Nephron progenitor cell (in vitro differentiated cells): ENCODE measurements around the gene RABGAP1.

Experiments used
- DNase-seq: peaks from one replicate; pipeline ENCODE4 v3.0.0; 2021
- H3K27ac Mint-ChIP-seq: 2 replicates; pipeline ENCODE4 v1.8.0; 2021; ENCODE audit warnings: mild to moderate bottlenecking, moderate library complexity, mixed read lengths
- H3K27me3 Mint-ChIP-seq: 2 replicates; pipeline ENCODE4 v1.8.0; 2021; ENCODE audit warnings: mild to moderate bottlenecking, low read depth, mixed read lengths; ENCODE audit not compliant: poor library complexity
- H3K36me3 Mint-ChIP-seq: 2 replicates; pipeline ENCODE4 v1.8.0; 2021; ENCODE audit warnings: low read depth, mixed read lengths
- H3K4me1 Mint-ChIP-seq: 2 replicates; pipeline ENCODE4 v1.8.0; 2021; ENCODE audit warnings: mixed read lengths
- H3K4me3 Mint-ChIP-seq: 2 replicates; pipeline ENCODE4 v1.8.0; 2021; ENCODE audit warnings: mild to moderate bottlenecking, moderate library complexity, mixed read lengths
- H3K9me3 Mint-ChIP-seq: 2 replicates; pipeline ENCODE4 v1.8.0; 2021; ENCODE audit warnings: mild to moderate bottlenecking, moderate library complexity, mixed read lengths
- CTCF ChIP-seq: fragments of 200-600 bp; sonication (generic); IDR thresholded peaks from 2 replicates; pipeline ENCODE4 v1.5.0; 2021; ENCODE audit warnings: antibody characterized with exemption

The RABGAP1 gene

GRCh38 chr9:122975196-122975595 lies 34.4 kb downstream of the RABGAP1 start:
- peaks cover 54% of the 10 kb centered on the region for H3K36me3 Mint-ChIP-seq

GRCh38 chr9:122978601-122979000 lies 37.8 kb downstream of the RABGAP1 start:
- H3K36me3 Mint-ChIP-seq, result peaks cover 24% of the 10 kb centered on the region
- no peak overlapping the region for H3K4me3 Mint-ChIP-seq
- no peak overlapping the region for H3K27ac Mint-ChIP-seq
- no peak for TF ChIP-seq CTCF
- H3K9me3 Mint-ChIP-seq, result no peaks in the 10 kb centered on the region
- DNase-seq, result no peak
- no peaks in the 10 kb centered on the region for H3K4me1 Mint-ChIP-seq
- no peaks in the 10 kb centered on the region for H3K27me3 Mint-ChIP-seq

More at GRCh38 chr9:122975196-122975595, 34.4 kb downstream of the RABGAP1 start:
- no peak for DNase-seq
- TF ChIP-seq CTCF, result no peak
- no peaks in the 10 kb centered on the region for H3K9me3 Mint-ChIP-seq
- H3K4me3 Mint-ChIP-seq, result no peak overlapping the region
- no peaks in the 10 kb centered on the region for H3K27me3 Mint-ChIP-seq
- H3K27ac Mint-ChIP-seq, result no peak overlapping the region
- no peaks in the 10 kb centered on the region for H3K4me1 Mint-ChIP-seq

- no peak for TF ChIP-seq CTCF
- H3K36me3 Mint-ChIP-seq, result peaks cover 31% of the 10 kb centered on the region
- no peak for DNase-seq
- H3K27ac Mint-ChIP-seq, result peak overlapping the region; percentile 39
- no peaks in the 10 kb centered on the region for H3K27me3 Mint-ChIP-seq
- no peaks in the 10 kb centered on the region for H3K9me3 Mint-ChIP-seq
- H3K4me1 Mint-ChIP-seq, result peaks cover 10% of the 10 kb centered on the region
- H3K4me3 Mint-ChIP-seq, result no peak overlapping the region
These were observed 45.2 kb downstream of the RABGAP1 start for GRCh38 chr9:122986010-122986409.

- H3K4me1 Mint-ChIP-seq, result peaks cover 10% of the 10 kb centered on the region
- DNase-seq, result no peak
- H3K27me3 Mint-ChIP-seq, result no peaks in the 10 kb centered on the region
- no peak overlapping the region for H3K4me3 Mint-ChIP-seq
- H3K9me3 Mint-ChIP-seq, result no peaks in the 10 kb centered on the region
- H3K36me3 Mint-ChIP-seq, result peaks cover 31% of the 10 kb centered on the region
- H3K27ac Mint-ChIP-seq, result no peak overlapping the region
- TF ChIP-seq CTCF, result no peak
These were observed 47.3 kb downstream of the RABGAP1 start for GRCh38 chr9:122988141-122988540.

- H3K27me3 Mint-ChIP-seq, result no peaks in the 10 kb centered on the region
- DNase-seq, result no peak
- H3K36me3 Mint-ChIP-seq, result peaks cover 27% of the 10 kb centered on the region
- H3K27ac Mint-ChIP-seq, result no peak overlapping the region
- peaks cover 10% of the 10 kb centered on the region for H3K4me1 Mint-ChIP-seq
- H3K9me3 Mint-ChIP-seq, result no peaks in the 10 kb centered on the region
- TF ChIP-seq CTCF, result no peak
- H3K4me3 Mint-ChIP-seq, result no peak overlapping the region
These were observed 48.3 kb downstream of the RABGAP1 start for GRCh38 chr9:122988920-122989621.

- Mint-ChIP-seq H3K36me3 (peaks cover 21% of the 10 kb centered on the region), H3K4me1 (no peaks in the 10 kb centered on the region), H3K4me3 (no peak overlapping the region), H3K9me3 (no peaks in the 10 kb centered on the region), H3K27ac (no peak overlapping the region), H3K27me3 (no peaks in the 10 kb centered on the region)
- peak; percentile 54 for TF ChIP-seq CTCF
- DNase-seq, result no peak
These were observed 50.6 kb downstream of the RABGAP1 start for GRCh38 chr9:122991370-122991830.
